ENCODE data around the gene ROCK2. TPM values are rescaled to one million over a fixed set of nuclear protein-coding genes. Genes with fewer than 3 reads are reported as not detected.

ROCK2 gene
- total RNA-seq, 3 donors from 2014 or later (not counting 1 experiment from before 2014, with no cell fraction given), result 19.9 to 28.2 (median 21.9) TPM

GRCh38 chr2:11390399-11390658 lies 45.9 kb upstream of the ROCK2 start:
- no peak for TF ChIP-seq CTCF (IDR thresholded peaks at IDR 0.05)
- Histone ChIP-seq H3K27me3 (ENCODE audit: control insufficient read depth, insufficient read depth, low read length) (no peaks in the 10 kb centered on the region), H3K36me3 (ENCODE audit: control insufficient read depth, insufficient read depth, low read length) (no peaks in the 10 kb centered on the region), H3K4me1 (ENCODE audit: control insufficient read depth, insufficient read depth, low read length) (no peaks in the 10 kb centered on the region), H3K9me3 (ENCODE audit: control insufficient read depth, insufficient read depth, low read length) (no peaks in the 10 kb centered on the region), H3K4me3 (ENCODE audit: low read length) (no peak overlapping the region), H3K27ac (ENCODE audit: low read length) (no peak overlapping the region)
- intact Hi-C loops (cut with micrococcal nuclease), result no loop called here
- H3K4me3 Mint-ChIP-seq, result no peak overlapping the region
- no peak for DNase-seq
- H3K27ac Mint-ChIP-seq, result no peak overlapping the region
- 83% methylated on average over 5 of the region's 5 CpGs for WGBS (ENCODE audit: insufficient coverage)
- no peak for ATAC-seq
- no peaks in the 10 kb centered on the region for H3K36me3 Mint-ChIP-seq
- no peaks in the 10 kb centered on the region for H3K27me3 Mint-ChIP-seq (ENCODE audit: low read depth in 2 of 2)
- no peaks in the 10 kb centered on the region for H3K4me1 Mint-ChIP-seq
- H3K9me3 Mint-ChIP-seq, result no peaks in the 10 kb centered on the region

- WGBS (ENCODE audit: insufficient coverage), result 91% methylated on average over 18 of the region's 18 CpGs
- no peaks in the 10 kb centered on the region for H3K36me3 Mint-ChIP-seq
- no peaks in the 10 kb centered on the region for H3K27me3 Mint-ChIP-seq (ENCODE audit: low read depth in 2 of 2)
- intact Hi-C loops (cut with micrococcal nuclease), result no loop called here
- Histone ChIP-seq H3K36me3 (ENCODE audit: control insufficient read depth, insufficient read depth, low read length) (no peaks in the 10 kb centered on the region), H3K27ac (ENCODE audit: low read length) (no peak overlapping the region), H3K27me3 (ENCODE audit: control insufficient read depth, insufficient read depth, low read length) (no peaks in the 10 kb centered on the region), H3K4me1 (ENCODE audit: control insufficient read depth, insufficient read depth, low read length) (no peaks in the 10 kb centered on the region), H3K4me3 (ENCODE audit: low read length) (no peak overlapping the region), H3K9me3 (ENCODE audit: control insufficient read depth, insufficient read depth, low read length) (no peaks in the 10 kb centered on the region)
- H3K4me3 Mint-ChIP-seq, result no peak overlapping the region
- H3K9me3 Mint-ChIP-seq, result no peaks in the 10 kb centered on the region
- H3K27ac Mint-ChIP-seq, result no peak overlapping the region
- no peak for TF ChIP-seq CTCF (IDR thresholded peaks at IDR 0.05)
- no peaks in the 10 kb centered on the region for H3K4me1 Mint-ChIP-seq
- DNase-seq, result no peak
- no peak for ATAC-seq
Observed at GRCh38 chr2:11389551-11390398, 45.3 kb upstream of the ROCK2 start.

- Histone ChIP-seq H3K27me3 (ENCODE audit: control insufficient read depth, insufficient read depth, low read length) (no peaks in the 10 kb centered on the region), H3K27ac (ENCODE audit: low read length) (no peak overlapping the region), H3K4me3 (ENCODE audit: low read length) (no peak overlapping the region), H3K9me3 (ENCODE audit: control insufficient read depth, insufficient read depth, low read length) (no peaks in the 10 kb centered on the region), H3K36me3 (ENCODE audit: control insufficient read depth, insufficient read depth, low read length) (no peaks in the 10 kb centered on the region), H3K4me1 (ENCODE audit: control insufficient read depth, insufficient read depth, low read length) (no peaks in the 10 kb centered on the region)
- no peak for DNase-seq
- TF ChIP-seq CTCF (IDR thresholded peaks at IDR 0.05), result no peak
- H3K27ac Mint-ChIP-seq, result no peak overlapping the region
- 93% methylated on average over 5 of the region's 6 CpGs for WGBS (ENCODE audit: insufficient coverage)
- no peaks in the 10 kb centered on the region for H3K27me3 Mint-ChIP-seq (ENCODE audit: low read depth in 2 of 2)
- no peaks in the 10 kb centered on the region for H3K9me3 Mint-ChIP-seq
- intact Hi-C loops (cut with micrococcal nuclease), result no loop called here
- no peak overlapping the region for H3K4me3 Mint-ChIP-seq
- H3K4me1 Mint-ChIP-seq, result no peaks in the 10 kb centered on the region
- H3K36me3 Mint-ChIP-seq, result no peaks in the 10 kb centered on the region
- ATAC-seq, result no peak
Observed at GRCh38 chr2:11389052-11389420, 44.6 kb upstream of the ROCK2 start.
